COR-L47 (cell line): ENCODE data around the gene ZNF385C.

ENCODE experiments used
- DNase-seq: peaks from one replicate; lab custom pipeline; 2025; lab: John Stamatoyannopoulos, UW

Gene ZNF385C

DNA sequence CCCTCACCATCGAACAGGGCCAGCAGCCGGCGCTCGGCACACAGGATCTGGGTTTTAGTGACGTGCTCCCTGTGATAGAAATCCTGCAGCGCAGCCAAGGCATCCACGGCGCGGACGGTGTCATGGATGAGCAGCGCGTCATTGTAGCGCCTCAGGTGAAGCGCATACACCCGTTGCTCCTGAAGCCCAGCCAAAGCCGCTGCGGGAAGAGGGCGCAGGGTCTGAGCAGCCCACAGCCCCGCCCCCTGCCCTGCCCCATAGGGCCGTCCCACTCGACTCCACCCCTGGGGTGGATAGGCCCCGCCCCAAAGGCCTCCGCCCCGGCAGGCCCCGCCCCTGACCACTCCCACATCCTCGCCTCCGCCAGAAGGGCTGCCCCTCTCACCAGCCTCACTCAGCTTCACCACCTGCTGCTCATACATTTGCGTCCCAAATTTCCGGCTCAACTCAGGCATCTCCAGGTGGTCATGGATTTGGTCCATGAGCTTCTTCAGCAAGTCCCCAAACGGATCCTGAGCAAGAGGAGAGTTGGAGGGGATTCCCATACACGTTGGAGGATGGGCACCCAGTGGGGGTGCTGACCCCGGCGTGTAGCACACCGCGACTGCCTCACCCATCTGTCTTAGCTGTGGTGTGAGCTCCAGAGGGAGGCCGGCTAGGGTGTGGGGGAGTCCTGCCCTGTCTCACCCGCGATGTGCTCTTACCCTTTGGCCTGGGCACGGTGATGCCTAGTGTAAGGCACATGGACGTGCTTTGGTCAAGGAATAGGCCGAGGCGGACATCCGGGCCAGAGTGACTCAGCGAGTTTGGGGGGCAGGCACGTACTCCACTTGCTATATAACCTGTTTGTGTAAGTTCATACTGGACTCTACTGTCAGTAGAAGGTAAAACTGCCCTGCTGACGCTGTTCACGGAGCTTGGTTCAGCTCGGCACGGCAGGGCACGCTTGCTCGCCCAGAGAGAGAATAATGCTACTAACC lies 9.6 kb upstream of the ZNF385C start:
- DNase-seq = peak; percentile 86

DNA sequence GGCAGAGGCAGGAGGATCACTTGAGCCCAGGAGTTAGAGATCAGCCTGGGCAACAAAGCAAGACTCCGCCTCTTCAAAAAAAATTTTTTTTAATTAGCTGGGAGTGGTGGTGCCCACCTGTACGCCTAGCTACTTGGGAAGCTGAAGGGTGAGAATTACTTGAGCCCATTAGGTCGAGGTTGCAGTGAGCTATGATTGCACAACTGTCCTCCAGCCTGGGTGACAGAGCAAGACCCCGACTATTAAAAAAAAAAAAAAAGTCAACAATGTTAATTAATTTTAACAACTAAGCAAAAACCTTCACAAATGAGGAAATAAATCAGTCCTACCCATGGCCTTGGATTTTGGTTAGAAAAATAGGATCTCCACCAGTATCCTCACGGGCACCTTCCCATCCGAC lies 8.9 kb upstream of the ZNF385C start:
- no peak for DNase-seq

DNA sequence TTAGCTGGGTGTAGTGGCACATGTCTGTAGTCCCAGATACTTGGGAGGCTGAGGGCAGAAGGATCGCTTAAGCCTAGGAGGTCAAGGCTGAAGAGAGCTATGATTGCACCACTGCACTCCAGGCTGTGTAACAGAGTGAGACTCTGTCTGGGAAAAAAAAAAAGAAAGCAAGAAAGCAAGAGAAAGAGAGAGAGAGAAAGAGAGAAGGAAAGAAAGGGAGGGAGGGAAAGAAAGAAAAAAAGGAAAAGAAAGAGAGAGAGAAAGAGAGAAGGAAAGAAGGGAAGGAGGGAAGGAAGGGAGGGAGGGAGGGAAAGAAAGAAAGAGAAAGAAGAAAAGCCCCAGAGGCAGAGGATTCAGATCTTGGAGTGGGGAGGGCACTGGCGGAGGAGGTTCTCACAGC lies 7.7 kb upstream of the ZNF385C start:
- no peak for DNase-seq

DNA sequence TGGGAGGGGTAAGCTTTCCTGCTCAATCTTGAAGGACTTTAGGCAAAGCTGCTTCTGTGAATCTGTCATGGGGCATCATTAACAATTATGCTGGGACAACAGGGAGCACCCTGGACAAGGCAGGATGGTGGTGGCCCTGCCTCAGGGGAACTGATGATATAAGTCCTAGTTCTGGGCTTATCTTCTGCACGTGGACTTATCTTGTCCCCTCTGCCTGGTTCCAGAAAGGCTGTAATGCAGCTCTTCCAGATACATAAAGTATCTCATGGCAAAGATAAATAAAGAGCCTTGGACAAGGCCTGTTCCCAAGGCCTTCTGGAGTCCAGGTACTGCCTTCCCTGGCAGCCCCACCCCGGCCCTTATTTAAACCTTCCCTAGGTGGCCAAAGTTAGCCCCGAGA lies 6.0 kb upstream of the ZNF385C start:
- no peak for DNase-seq

DNA sequence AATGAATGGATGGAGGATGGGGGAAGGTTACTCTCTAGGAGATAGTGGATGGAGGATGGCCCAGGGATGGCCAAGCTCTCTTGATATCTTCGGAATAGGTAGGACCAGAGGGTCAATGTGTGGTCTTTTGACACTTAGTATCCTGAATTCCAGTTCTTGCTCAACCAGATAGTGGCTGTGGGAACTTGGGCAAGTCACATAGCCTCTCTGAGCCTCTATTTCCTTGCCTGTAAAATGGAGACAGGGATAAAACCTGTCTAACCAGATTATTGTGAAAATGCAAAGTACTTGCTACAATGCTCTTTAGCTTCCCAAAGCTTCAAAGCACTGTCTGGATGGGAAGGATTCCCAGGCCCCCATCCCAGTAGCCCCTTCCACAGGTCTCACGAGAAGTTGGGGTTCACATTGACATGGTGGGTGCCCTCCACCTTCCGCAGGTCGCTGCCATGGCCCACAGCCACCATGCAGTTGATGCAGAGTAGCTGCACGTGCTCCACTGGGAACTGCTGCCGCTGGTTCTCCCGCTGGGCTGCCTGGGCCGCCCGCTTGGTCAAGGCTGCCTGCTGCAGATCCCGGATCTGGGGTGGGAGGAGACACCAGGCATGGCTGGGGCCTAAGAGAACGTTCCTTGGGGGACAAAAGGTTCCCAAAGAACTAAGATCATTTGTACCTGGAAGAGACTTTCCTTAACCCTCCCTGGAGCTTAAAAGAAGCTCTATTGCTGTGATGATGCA lies 5.1 kb upstream of the ZNF385C start:
- no peak for DNase-seq

DNA sequence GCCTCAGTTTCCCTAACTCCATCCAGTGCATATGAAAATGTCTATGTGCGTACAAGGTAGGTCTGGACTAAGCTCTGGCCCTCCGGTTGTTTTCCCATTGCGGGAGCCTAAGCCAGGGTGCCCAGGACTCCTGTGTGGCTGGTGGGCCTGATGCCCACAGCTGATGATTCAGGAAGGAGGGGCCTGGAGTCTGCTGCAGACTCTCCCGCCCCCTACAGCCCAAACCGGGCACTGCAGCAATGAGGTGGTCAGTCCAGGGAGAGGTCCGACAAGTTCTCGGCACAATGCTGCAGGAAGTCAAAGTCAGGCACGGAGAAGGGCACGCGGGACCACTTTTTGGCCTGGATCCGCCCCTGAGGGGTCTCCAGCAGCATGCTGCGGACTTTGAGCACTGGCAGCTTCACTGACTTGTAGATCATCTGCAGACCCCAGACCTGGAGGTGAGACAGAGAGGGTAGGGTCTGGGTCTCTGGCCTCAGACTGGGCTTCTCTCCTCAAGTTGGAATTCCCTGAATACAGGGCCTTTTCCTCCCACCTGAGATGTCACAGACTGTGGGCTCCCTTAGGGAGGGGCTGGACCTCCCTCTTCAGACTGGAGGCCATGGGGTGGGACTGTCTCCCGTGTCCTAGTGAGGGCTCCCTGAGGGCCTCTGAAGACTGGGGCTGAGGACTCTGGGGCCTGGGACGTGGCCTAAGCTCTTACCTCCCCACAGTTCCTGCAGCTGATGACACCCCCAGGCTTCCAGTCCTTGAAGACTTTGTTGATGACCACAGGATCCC lies 3.4 kb upstream of the ZNF385C start:
- peak; percentile 18 for DNase-seq

DNA sequence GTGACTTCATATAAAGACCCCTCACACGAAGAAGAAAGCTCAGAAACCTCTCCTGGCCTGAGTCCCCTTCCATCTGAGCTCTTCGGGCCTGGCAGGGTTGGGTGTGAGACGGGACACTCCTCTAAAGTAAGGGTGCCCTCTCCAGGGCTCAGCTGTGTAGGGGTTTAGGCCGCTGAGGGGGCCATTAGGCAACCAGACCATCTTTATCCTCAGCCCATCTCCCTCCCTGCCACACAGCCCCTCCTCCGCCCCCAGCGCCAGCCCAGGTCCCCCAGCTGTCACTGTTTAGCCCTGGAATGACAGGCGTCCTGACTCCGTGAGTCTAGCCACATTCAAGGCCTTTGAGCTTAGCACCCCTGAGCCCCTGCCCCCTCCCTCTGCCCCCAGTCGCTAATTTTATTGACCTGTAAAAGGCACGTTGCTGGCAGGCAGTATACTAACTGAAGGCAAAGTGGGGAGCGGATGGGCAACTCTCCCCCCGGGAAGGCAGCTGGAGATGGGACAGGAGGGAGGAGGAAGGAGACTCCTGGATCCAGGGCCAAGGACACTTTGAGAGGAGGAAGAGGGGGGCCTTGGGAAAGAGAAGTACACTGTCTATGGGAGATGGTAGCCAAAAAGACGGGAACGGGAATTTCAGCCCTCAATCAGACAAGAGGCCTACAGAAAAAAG lies 592 bp upstream of the ZNF385C start:
- no peak for DNase-seq

DNA sequence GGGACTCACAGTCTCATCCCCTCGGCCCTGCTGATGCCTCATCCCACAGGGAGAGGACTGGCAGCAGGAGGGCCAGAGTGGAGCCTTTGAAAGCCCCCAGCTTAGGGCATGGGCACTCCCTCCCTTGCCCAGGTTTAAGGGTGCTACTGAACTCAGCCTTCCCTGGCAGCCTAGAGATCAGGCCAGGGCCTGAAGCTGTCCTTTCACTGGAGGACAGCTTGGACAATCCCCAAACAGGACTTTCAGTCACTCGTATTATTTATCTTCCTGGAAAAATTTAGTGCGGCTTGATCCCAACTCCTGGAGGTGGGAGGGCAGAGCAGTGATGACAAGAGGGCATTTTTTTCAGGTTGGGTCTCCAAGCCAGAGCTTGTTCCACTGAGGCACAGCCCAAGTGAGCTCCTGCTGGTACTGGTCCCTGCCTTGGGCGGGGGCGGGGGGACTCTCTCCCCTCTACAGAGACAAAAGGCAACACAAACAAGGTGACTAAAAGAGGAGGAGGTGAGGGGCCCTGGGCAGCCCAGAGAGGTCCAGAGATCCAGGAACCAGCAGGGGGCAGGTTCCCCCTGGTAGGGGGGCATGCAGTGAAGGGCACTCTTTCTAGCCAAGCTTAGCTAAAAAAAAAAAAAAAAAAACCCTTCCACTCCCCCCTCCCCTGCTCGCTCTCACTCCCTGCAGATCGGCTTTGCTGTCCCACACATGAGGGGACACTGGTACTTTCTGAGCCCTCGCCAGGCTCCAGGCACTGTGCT lies 1.7 kb downstream of the ZNF385C start:
- no peak for DNase-seq

DNA sequence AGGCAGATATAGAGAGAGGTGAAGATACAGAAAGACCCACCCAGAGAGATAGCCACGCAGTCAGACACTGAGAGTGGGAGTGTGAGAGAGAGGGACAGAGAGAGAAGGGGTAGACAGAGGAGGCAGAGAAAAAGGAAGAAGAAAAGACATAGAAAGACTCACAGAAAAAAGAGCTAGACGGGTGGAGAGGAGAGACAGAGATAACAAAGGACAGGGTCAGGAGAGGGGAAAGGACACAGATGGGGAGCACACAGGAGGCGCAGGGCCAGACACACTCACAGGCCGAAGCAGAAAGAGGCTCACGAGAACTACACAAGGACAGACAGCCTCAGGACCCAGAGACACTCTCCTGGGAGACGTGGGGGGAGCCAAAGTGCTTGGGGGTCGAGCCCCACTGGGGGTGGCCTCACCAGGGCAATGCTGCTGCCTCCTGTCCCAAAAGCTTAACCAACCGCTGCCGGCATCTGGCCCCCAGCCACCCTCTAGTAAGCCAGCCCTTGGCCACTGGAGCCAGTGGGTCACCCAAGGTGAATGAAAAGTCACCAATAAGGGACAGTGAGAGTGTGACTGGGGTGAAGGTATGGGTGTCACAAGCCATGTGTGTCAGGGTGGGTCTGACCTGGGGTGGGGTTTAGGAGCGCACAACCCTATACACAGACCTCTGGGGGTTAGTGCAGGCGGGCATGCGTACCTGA lies 3.8 kb downstream of the ZNF385C start:
- no peak for DNase-seq

DNA sequence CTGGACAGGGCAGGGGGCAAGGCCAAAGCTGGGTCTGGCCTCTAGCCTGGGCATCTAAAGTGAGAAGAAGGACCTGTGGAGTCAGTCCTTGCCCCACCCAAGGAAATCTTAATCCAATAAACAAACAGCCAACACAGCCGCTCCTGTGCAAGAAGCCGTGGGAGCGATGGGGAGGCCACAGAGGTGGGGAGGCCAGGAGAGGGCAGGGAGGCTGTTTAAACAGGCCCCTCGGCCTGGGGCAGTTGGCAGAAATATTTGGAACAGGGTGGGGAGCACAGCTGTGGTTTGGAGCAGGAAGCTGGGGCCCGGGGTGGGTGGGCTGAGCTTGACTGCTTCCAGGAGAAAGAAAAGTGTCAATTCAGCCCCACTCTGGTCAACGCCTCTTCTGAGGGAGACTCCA lies 5.3 kb downstream of the ZNF385C start:
- no peak for DNase-seq

DNA sequence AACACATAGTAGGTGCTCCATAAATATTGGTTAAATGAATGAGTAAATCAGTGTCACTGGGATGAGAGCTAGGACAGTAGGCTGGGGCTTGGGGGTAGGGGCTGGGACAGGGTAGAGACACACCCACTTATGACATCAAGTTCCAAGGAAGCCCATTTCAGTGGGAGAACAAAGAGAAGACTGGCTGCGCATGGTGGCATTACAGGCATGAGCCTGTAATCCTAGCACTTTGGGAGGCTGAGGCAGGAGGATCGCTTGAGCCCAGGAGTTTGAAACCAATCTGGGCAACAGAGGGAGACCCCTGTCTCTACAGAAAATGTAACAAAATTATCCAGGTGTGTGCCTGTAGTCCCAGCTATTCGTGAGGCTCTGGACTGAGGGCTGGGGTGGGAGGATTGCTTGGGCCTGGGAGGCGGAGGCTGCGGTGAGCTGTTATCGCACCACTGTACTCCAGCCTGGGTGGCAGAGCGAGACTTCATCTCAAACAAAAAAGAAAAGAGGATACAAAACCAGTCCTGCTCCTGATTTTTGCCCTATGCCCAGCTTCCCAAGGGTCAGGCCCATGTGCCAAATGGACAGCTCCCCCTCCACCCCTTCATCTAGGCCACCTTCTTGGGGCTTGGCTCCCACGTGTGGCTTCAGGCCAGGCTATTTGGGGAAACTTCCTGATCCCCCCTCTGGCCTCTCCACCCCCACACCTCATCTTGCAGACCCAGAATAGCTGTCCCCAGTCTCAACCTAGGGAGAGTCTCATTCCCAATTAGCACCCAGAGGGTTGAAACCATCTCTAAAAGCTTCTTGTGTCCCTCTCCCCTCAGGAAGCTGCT lies 7.1 kb downstream of the ZNF385C start:
- no peak for DNase-seq

DNA sequence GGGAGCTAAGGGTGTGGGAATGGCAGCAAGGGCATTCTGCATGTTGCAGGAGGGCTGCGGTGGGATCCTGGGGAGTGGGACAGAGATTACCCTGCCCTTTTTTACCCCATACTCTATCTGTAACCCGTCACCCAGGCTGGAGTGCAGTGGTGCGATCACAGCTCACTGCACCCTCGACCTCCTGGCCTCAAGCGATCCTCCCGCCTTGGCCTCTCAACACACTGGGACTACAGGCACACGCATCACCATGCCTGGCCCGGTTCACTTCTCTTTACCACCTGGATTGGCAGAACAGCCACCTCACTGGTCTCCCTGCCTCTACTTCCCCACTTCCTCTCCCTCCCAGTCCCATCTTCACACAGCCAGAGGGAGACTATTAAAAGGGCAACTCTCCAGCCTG lies 9.5 kb downstream of the ZNF385C start:
- DNase-seq = no peak

DNA sequence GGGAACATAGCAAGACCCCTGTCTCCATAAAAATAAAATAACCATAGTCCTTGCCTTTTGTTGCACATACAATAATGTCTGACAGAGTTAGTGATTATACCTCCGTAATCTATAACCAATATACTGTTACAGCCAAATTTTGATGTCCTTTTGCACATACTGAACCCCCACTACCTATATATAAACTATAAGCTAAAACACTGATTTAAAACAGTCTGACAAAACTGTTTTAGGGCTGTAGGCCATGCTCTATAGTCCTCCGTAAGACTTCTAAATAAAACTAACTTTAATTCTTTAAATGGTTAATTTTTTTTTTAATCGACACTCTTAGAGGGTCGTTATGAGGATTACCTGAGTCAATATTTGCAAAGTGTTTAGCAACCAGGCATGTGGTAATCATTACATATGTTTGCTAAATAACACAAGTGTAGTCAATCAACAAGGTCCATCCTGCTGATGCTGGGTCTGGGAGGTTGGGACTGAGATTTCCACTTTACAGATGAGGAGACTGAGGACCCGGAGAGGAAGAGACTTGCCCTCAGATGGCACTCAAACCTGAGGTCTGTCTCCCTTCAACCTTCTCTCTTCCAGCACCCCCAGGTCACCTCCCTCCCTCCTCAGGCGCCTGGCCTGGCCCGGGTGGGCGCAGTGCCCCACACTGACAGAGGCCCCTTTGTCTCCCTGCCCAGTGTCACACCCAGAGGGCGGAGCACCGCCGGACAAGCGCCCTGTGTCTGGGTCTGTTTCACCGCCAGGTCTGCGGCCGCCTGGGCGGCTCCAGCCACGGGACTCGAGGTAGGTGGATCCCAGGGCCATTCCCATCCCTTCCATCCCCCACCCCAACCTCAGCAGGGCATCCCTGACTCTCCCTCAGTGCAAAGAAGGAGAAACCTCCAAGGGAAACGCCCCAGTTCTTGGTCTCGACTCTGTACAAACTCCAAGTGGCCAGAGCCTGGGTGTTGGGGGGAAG lies 10.3 kb downstream of the ZNF385C start:
- no peak for DNase-seq

DNA sequence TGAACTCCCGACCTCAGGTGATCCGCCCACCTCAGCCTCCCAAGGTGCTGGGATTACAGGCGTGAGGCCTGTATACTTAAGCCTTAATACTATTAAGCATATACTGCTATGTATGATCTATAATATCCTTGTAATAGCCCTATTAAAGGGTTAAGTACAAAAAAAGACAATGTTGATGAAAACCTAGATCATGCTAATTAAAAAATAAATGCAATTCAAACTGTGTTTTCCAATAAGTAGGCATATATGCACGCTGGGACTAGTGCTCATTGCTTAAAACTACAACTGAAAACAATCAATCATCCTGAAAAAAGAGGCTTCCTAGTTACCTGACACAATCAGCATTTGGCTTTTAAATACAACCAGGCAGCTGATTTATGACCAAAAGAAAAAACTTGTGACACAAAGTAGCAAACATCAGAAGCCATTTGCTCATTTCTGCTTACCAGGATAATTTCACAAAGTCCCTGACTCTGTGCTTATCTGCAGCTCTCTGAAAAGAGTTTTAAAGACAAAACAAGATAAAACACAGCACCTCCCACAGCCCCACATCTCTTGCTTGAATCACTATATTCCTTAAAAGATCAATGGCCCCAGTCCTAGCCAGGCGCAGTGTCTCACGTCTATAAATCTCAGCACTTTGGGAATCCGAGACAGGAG lies 11.1 kb downstream of the ZNF385C start:
- DNase-seq = no peak

DNA sequence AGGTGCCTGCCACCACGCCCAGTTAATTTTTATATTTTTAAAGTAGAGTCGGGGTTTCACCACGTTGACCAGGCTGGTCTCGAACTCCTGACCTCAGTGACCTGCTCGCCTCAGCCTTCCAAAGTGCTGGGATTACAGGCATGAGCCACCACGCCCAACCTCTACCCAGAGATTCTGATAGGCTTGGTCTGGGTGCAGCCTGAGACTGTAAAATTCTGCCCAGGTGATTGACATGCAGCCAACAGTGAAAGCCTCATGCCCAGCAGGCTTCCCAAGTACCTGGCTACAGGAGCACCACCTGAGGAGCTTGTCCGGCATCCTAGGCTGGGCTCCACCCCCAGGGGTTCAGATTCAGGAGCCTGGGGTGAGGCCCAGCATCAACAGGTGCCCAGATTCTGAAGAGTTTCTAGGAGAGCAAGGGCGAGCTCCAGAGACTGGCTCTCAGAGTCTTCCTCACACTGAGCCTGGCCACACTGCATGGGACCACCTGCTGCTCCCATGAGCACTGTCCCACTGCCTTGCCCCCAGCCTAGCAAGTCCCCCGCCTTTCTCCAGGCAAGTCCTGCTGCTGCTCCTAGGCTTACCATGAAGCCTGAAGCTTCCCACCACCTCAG lies 16.6 kb downstream of the ZNF385C start:
- no peak for DNase-seq

DNA sequence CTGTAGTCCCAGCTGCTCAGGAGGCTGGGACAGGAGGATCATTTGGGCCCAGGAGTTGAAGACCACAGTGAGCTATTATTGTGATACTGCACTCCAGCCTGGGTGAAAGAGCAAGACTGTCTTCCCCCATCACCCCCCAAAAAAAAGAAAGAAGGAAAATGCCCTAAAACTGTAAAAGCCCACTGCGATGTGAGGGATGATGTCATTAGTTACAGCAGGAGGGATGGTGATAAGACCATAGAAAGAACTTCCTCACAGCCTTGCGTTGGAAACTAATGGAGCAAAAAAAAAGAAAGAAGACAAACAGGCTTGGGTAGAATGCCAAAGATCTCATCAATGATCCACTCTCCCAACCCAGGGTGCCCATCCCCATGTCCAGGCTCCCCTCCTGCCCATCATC lies 18.7 kb downstream of the ZNF385C start:
- DNase-seq = no peak

DNA sequence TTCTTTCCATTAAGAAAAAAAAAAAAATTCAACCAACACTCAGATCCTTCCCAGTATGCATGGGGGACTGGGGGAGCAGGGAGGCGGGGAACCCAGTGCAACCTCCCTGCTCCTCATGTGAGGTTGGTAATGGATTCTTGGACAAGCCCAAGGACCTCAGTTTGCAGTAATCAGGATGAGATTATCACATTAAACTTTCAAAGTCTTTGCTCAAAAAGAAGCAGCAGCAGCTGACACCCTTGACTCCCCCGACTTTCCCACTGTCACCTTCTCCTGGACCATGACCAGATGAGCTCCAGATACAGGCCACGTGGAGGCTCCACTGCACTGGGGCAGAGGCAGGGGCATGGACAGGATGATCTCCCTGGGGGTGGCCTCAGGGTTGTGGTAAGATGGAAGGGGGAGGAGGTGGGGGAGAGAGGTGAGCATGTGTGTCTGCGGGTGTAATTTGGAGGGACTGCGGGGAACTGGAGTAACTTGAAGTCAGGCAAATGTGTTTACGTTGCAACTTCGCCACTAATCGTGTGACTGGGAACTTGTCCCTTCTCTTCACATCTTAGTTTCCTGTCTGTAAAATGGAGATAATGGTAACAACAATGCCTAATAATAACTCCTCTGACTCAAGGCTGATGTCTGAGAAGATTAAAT lies 19.8 kb downstream of the ZNF385C start:
- DNase-seq = no peak
